GM15510 (cell line): ENCODE measurements around the gene GINS2.
A peak's percentile ranks its signal among the peaks of the same experiment; 100 is the strongest.

ENCODE experiments used
- POLR2A ChIP-seq: IDR thresholded peaks from 3 replicates; pipeline ENCODE4 v1.6.1; 2011; ENCODE audit warnings: borderline replicate concordance; ENCODE audit not compliant: insufficient read length; ENCODE audit errors: extremely low read depth

The GINS2 gene

GRCh38 chr16:85688586-85689284, at the start of gene GINS2:
Gene GINS2, minus strand, starts transcription at chr16:85688954. Its CDS starts 56 bp downstream, at chr16:85688898.
- TF ChIP-seq POLR2A = peak; percentile 75

GRCh38 chr16:85736921-85737320, 48.2 kb upstream of the GINS2 start:
- TF ChIP-seq POLR2A = no peak

GRCh38 chr16:85735946-85736345, 47.2 kb upstream of the GINS2 start:
- no peak for TF ChIP-seq POLR2A

DNA sequence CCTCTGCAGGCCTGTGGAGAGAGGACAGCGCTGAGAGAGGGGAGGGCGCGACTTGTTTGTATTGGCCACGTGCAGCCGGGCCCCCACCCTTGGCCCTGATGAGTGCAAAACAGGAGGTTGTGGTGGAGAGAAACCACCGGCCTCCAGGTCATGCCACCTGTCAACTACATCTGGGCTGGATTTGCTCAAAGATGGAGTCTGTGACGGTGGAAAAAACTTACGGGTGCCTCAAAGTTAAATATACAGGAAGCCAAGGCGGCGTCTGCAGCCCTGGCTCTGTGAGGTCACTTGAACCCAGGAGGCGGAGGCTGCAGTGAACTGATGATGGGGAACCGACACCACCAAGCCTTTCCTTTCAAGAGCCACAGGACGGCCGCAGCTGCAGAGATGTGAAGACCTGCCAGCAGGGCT, 46.5 kb upstream of the GINS2 start:
- TF ChIP-seq POLR2A = no peak

GRCh38 chr16:85734311-85735017, 45.7 kb upstream of the GINS2 start:
- no peak for TF ChIP-seq POLR2A

- no peak for TF ChIP-seq POLR2A
These were observed 45.1 kb upstream of the GINS2 start for GRCh38 chr16:85733839-85734170.

DNA sequence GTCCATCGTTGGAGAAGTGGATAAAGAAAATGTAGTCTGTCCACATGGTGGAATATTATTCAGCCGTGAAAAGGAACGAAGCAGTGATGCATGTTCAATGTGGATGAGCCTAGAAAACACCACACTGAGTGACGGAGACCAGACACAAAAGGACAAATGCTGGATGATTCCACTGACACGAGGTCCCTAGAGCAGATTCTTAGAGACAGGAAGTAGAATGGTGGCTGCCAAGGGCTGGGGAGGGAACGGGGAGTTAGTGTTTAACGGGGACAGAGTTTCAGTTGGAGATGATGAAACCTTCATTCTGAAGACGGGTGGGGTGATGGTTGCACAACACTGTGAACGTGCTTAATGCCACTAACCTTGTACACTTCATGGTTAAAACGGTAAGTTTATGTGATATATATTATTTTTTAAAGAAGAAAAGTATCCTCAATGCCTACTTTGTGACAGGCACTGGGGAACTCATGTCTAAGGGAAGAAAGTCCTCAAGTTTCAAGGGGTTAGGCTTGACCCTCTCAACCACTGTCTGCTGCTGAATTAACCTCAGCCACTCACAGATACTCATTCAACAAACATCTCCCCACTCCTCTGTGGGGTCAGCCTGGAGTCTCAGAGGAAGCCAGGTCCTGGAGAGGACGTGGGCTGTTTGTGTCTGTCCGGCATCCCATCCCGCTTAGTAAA, 44.5 kb upstream of the GINS2 start:
- no peak for TF ChIP-seq POLR2A

- TF ChIP-seq POLR2A = no peak
These were observed 42.4 kb upstream of the GINS2 start for GRCh38 chr16:85731179-85731578.

DNA sequence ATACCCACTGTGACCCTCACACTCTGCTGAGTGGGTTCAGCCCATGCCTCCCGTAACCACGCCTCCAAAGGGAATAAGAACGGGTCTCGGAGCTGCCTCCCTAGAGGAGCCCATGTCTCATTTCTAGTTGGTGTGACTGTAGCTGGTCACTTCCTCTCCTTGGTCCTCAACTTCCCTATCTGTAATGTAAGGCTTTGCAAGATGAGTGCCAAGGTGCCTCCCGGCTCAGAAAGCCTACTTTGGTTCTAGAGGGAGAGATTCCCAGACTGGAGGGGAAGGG, 41.4 kb upstream of the GINS2 start:
- no peak for TF ChIP-seq POLR2A

GRCh38 chr16:85729452-85730185, 40.9 kb upstream of the GINS2 start:
- TF ChIP-seq POLR2A = no peak

GRCh38 chr16:85728879-85729278, 40.1 kb upstream of the GINS2 start:
- no peak for TF ChIP-seq POLR2A

DNA sequence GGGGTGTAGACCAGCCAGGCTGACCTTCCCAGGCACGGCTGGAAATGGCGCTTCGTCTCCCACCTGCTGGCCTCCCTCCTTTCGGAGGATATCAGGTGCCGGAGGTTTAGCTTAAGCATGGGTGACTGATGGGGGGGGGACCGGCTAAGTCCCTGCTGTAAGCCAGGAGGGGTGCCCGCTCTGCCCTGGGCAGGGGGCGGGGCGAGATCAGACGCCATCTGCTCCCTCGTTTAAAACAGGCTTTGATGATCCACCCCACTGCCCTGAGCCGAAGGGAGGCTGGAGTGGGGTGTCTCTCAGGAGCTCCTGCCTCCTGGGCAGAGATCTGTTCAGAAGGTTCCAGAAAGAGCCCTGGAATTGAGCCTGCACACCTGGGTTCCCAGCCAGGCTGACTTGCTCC, 36.2 kb upstream of the GINS2 start:
- no peak for TF ChIP-seq POLR2A

DNA sequence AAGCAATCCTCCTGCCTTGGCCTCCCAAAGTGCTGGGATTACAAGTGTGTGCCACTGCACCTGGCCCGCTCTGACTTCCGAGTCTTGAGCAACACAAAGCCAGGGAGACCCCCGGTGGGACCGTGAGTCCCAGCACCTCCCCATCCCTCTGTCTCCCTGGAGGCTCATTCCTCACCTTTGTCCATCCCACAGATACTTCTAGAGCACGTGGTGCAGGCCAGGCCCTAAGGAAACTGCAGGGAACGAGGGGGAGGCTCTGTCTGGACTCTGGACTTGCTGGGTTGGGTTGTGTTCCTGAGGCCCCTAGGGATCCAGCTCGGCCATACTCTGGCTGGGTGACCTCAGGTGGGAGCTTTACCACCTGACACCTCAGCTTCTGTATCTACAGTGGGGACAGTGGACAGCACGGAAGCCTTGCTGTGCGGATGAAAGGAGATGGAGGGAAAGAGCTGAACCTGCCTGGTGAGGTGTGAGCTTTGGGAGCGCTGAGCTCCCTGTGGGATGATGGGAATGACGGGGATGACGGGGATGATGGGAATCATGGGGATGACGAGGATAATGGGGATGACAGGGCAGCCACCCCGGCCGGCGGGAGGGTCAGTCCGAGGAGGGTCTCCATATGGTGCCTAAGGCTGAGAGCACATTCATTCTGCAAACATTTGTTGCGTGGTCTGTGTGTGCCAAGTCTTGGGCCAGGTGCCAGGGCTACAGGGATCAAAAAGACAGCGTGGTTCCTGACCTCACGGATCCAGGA, 35.5 kb upstream of the GINS2 start:
- TF ChIP-seq POLR2A = no peak

DNA sequence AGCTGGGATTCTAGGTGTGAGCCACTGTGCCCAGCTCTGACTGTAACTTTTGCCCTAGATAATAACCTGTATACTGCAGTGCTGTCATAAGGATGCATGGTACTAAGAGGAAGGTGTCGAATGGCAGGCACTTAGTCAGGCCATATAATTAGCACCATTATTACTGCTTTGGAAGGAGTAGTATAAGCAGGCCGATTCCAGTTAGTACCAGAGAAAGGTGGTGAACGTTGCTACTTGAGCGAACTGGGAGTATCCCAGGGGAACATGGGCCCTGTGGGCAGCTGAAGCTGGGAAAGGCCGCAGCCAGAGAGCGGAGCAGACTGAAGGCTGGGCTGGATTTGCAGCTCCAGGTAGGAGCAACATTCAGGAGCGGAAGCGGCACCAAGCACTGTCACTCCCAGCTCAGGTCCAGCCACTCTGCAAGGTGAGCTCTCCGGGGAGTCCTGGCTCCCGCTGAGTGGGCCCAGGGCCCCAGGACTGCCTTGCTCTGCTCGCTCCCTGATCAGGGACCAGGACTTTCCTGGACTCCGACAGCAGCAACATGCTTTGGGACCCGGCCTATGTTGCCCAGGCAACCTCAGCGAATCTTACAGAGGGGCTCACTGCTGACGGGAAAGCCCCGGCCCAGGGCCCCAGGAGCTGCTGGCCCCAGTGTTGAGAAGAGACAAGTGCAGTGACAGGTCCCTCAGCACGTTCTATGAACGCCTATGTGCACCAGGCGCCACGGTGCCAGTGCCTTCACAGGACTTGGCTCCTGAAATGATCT, 33.6 kb upstream of the GINS2 start:
- TF ChIP-seq POLR2A = no peak
